HG03139 (cell line): Measurements from ENCODE around the gene MIEF1.

Source experiments
- ATAC-seq: cut with Tn5 transposase; IDR thresholded peaks from one replicate; pipeline ENCODE4 v1.9.1; 2021; ENCODE audit not compliant: unreplicated experiment

MIEF1 gene

GRCh38 chr22:39554151-39554550, 52.1 kb downstream of the MIEF1 start:
- no peak for ATAC-seq

DNA sequence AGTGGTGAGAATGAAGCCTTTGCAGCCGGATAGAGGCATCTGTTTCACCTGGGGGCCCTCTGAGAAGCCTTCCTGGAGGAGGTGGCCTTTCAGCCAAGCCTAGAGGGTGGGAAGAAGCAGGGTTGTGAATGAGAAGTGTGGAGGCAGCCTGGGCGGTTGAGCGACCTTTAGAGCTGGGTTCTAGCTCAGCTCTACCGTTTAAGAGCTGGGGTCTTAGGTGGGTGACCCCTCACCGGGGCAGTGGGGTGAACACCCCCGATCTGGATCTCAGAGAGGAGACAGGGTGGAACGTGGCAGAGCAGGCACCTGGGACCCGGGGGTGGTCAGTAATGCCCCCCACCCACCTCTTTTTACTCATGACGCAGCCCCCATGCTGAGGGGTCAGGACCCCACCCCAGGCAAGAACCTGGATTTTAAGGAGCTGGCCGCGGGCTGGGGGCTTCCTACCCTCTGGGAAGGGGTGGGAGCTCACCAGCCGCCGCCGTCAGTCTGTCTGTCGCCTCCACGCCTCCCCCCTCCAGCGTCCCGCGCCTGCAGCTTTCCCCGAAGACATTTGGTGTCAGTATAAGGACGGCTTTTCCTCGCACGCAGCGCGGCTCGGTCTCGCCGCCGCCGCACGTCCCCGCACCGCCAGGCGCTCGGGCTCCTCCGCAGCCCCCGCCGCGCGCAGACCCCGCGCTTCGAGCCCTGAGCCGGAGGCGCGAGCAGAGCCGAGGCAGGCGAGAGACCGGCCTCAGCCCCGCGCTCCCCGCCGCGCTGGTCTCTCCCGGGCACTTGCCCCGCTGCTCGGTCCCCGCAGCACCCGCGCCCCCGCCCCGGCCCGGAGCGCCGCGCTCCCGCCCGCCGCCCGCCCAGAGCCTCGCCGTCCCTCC, 55.1 kb downstream of the MIEF1 start:
- no peak for ATAC-seq

DNA sequence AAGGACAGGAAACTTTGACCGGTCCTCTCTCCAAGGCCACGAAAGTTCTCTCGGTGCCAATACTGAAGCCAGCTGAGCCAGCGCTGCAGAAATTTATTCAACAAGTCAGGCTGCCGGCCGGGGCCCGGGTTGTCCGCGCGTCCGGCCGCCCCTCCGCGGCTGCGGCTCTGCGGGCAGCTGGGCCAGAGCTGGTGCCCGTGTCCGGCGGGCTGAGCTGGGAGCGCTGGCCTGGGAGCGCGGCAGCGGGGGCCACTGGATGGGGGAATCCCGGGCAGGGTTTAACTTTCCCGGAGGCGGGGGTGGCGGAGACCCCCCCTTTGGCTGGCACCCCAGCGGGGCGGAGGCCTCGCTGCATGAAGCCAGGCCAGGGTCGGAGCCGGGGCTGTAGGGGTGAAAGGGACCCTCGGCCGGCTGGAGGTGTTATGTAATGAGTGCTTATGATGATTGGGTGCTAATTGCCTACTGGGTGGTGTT, 56.2 kb downstream of the MIEF1 start:
- ATAC-seq, result no peak

DNA sequence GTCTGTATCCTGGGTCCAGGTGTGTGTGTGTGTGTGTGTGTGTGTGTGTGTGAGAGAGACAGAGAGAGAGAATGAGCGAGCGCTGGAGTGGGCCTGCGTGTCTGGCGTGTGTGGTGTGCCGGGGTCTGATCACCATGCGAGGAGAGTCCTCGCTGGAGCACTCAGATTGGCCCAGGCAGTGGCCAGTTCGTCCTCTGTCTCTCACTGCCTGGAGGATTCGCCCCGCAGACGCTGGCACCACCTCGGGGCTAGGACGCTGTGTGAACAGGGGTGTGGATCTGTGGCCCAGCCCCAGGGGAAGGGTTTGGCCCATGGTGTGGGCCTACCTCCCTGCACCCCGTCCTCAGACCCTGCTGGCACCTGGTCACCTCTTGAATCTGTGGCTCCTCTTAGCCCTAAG, 56.9 kb downstream of the MIEF1 start:
- ATAC-seq, result no peak

- ATAC-seq, result no peak
These were observed 57.5 kb downstream of the MIEF1 start for GRCh38 chr22:39559456-39560105.

GRCh38 chr22:39560127-39560526, 58.0 kb downstream of the MIEF1 start:
- ATAC-seq, result no peak

GRCh38 chr22:39562839-39563489, 60.9 kb downstream of the MIEF1 start:
- ATAC-seq, result no peak

DNA sequence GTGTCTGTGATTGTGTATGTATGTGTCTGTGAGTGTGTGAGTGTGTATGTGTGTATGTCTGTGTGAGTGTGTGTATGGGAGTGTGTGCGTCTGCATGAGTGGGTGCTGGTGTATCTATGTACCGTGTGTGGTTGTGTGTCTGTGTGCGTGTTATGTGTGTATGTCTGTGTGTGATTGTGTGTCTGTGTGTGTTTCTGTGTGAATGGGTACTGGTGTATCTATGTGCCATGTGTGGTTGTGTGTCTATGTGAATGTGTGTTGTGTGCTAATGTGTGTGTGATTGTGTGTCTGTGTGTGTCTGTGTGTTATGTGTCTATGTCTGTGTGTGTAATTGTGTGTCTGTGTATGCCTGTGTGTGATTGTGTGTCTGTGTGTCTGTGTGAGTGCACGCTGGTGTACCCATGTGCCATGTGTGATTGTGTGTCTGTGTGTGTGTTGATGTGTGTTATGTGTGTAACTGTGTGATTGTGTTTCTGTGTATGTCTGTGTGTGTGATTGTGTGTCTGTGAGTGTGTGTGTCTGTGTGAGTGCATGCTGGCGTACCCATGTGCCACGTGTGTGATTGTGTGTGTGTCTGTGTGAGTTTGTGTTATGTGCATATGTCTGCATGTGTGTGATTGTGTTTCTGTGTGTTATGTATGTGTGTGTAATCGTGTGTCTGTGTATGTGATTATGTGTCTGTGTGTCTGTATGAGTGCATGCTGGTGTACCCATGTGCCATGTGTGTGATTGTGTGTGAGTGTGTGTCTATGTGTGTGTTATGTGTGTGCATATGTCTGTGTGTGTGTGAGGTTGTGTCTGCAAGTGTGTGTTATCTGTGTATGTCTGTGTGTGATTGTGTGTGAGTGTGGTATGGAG, 61.7 kb downstream of the MIEF1 start:
- ATAC-seq, result no peak

- no peak for ATAC-seq
These were observed 63.4 kb downstream of the MIEF1 start for GRCh38 chr22:39565414-39565944.

DNA sequence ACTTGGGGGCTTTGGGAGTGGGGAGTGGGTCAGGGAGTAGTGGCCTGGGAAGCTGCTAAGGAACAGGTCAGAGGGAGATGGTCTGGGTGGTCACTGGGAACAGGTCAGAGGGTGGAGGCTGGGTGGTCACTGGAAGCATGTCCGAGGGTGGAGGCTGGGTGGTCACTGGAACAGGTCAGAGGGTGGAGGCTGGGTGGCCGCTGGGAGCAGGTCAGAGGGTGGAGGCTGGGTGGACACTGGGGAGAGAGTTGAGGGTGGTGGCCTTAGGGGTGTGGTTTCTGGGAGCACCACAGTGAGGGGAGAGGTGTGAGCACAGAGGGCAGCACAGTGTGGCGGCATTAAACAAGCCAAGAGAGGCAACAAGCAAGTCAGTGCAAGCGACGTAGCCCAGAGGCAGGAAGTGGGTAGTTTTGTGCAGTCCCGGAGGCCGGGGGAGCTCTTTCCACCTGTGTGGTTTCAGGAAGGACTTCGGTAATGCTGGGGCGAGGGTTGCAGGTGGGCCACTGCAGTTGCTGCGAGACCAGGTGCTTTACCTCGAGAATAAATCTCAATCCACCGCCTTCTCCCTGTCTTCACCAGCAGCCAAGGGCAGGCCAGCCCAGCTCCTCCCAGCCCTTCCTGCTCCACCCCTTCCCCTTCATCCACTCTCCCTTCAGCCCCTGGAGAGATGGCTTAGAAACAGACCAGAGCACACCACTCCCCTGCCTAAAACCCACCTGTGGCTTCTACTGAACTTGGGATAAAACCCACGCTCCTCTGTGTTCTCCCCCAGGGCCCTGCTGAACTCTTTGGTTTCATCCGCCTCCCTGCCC, 65.3 kb downstream of the MIEF1 start:
- ATAC-seq, result no peak
